Sigmoid colon (tissue), 7 donors: Measurements from ENCODE around the gene SCAANT1. TPM values are rescaled to one million over a fixed set of nuclear protein-coding genes. Genes with fewer than 3 reads are reported as not detected.

Source experiments
- DNase-seq: peaks from one replicate; pipeline ENCODE4 v3.0.0-alpha.2; 2019
- H3K27ac ChIP-seq, 4 donors: fragments of 200-600 bp; sonication (generic); one replicate each; pipeline ENCODE4 v1.5.1; 2016 to 2019; ENCODE audit warnings: mild to moderate bottlenecking in 1 of 4
- H3K27me3 ChIP-seq, 3 donors: fragments of 200-600 bp; sonication (generic); one replicate each; pipeline ENCODE4 v1.5.1; 2019; ENCODE audit warnings: mild to moderate bottlenecking in 1 of 3
- H3K36me3 ChIP-seq, 4 donors: fragments of 200-600 bp; sonication (generic); one replicate each; pipeline ENCODE4 v1.5.1; 2016 to 2019
- H3K4me1 ChIP-seq, 4 donors: fragments of 200-600 bp; sonication (generic); one replicate each; pipeline ENCODE4 v1.5.1; 2017 to 2019
- H3K4me3 ChIP-seq, 4 donors: fragments of 200-600 bp; sonication (generic); one replicate each; pipeline ENCODE4 v1.5.1; 2017 to 2019; ENCODE audit warnings: mild to moderate bottlenecking in 2 of 4, moderate library complexity in 1 of 4
- H3K9me3 ChIP-seq, 4 donors: fragments of 200-600 bp in 3 of 4; sonication (generic) in 3 of 4; one replicate each; pipeline versions ENCODE4 v1.5.1 to v1.6.1; 2013 to 2019
- CTCF ChIP-seq, 4 experiments: fragments of 450-650 bp in 3 of 4; fragments of 200-600 bp in 1 of 4; IDR thresholded peaks; one replicate each; pipeline ENCODE4 v1.5.1; 2016 to 2019; ENCODE audit warnings: antibody characterized with exemption in 4 of 4, mild to moderate bottlenecking in 3 of 4, moderate library complexity in 2 of 4
- EP300 ChIP-seq, 4 donors: sonication (generic); formaldehyde crosslinking; IDR thresholded peaks; one replicate each; pipeline ENCODE4 v1.6.1; 2017; ENCODE audit warnings: antibody characterized with exemption in 4 of 4
- POLR2A ChIP-seq, 2 donors: fragments of 450-650 bp; IDR thresholded peaks; one replicate each; pipeline ENCODE4 v1.6.1; 2016; ENCODE audit warnings: antibody characterized with exemption in 2 of 2, mild to moderate bottlenecking in 2 of 2, moderate library complexity in 2 of 2
- POLR2AphosphoS5 ChIP-seq, 4 donors: sonication (generic); formaldehyde crosslinking; IDR thresholded peaks; one replicate each; pipeline ENCODE4 v1.6.1; 2017; ENCODE audit warnings: antibody characterized with exemption in 4 of 4
- WGBS, 2 donors: extraction: QIAGEN DNeasy Blood & Tissue Kit; methylation state at CpG; one replicate each; pipeline ENCODE4 v1.1.7; 2013; 5-methylcytosine and 5-hydroxymethylcytosine counted together
- intact Hi-C: fragments of 100-400 bp; cut with DNase I; formaldehyde crosslinking; loops from one replicate; pipeline ENCODE4 v1.15.1; 2023
- polyA plus RNA-seq, 3 donors: library from polyadenylated mRNA; stranded (reverse); fragments of 200-250 nt; gene quantifications; one replicate each; pipeline ENCODE4 v1.2.3, GENCODE V29; 2013
- total RNA-seq, 4 donors: library from RNA; depleted of rRNA; stranded (reverse); fragments of >200 nt; gene quantifications; one replicate each; pipeline ENCODE4 v1.1.0, GENCODE V29; 2016
- donor health status: healthy with polysubstance abuse.
- donor health status: Bipolar disorder and iron deficiency.
- donor health status: healthy.

Gene SCAANT1
- total and polyA plus RNA-seq, 7 donors = not detected

GRCh38 chr3:63870615-63871005 lies 41.6 kb downstream of the SCAANT1 start:
- H3K4me3 ChIP-seq = no peak overlapping the region
- H3K27me3 ChIP-seq = no peaks in the 10 kb centered on the region
- no peaks in the 10 kb centered on the region for H3K9me3 ChIP-seq
- no peak overlapping the region for H3K27ac ChIP-seq
- 77 to 82% methylated on average over 2 of the region's 2 CpGs for WGBS, 2 donors
- no peaks in the 10 kb centered on the region for H3K36me3 ChIP-seq
- TF ChIP-seq EP300 (IDR thresholded peaks at IDR 0.05) (no peak), POLR2A (IDR thresholded peaks at IDR 0.05) (no peak), CTCF (IDR thresholded peaks at IDR 0.05) (no peak), POLR2AphosphoS5 (IDR thresholded peaks at IDR 0.05) (no peak)
- no peak for DNase-seq
- H3K4me1 ChIP-seq = peaks cover 0 to 12% (median 7%) of the 10 kb centered on the region in 4 donors
- intact Hi-C loops = no loop called here

- Histone ChIP-seq H3K27ac (no peak overlapping the region), H3K4me1 (peaks cover 0 to 10% (median 6%) of the 10 kb centered on the region in 4 donors), H3K36me3 (no peaks in the 10 kb centered on the region), H3K27me3 (no peaks in the 10 kb centered on the region), H3K9me3 (no peaks in the 10 kb centered on the region), H3K4me3 (no peak overlapping the region)
- DNase-seq = no peak
- WGBS, 2 donors = 85 to 90% methylated on average over 3 of the region's 3 CpGs
- intact Hi-C loops = no loop called here
- no peak for TF ChIP-seq EP300 (IDR thresholded peaks at IDR 0.05)
- TF ChIP-seq POLR2AphosphoS5 (IDR thresholded peaks at IDR 0.05) = no peak
- TF ChIP-seq CTCF (IDR thresholded peaks at IDR 0.05) = no peak
- no peak for TF ChIP-seq POLR2A (IDR thresholded peaks at IDR 0.05)
Observed at GRCh38 chr3:63869940-63870614, 42.1 kb downstream of the SCAANT1 start.

- no peak overlapping the region for H3K4me3 ChIP-seq
- no peaks in the 10 kb centered on the region for H3K9me3 ChIP-seq
- TF ChIP-seq POLR2AphosphoS5 (IDR thresholded peaks at IDR 0.05) (no peak), CTCF (IDR thresholded peaks at IDR 0.05) (no peak), EP300 (IDR thresholded peaks at IDR 0.05) (no peak)
- no peaks in the 10 kb centered on the region for H3K27me3 ChIP-seq
- peaks cover 0 to 22% (median 18%) of the 10 kb centered on the region in 4 donors for H3K4me1 ChIP-seq
- WGBS, 2 donors = 97% methylated on average over 1 of the region's 1 CpG
- no peaks in the 10 kb centered on the region for H3K36me3 ChIP-seq
- intact Hi-C loops = no loop called here
- no peak overlapping the region for H3K27ac ChIP-seq
- DNase-seq = no peak
Observed at GRCh38 chr3:63867225-63867624, 45.0 kb downstream of the SCAANT1 start.

- peaks cover 0 to 31% (median 18%) of the 10 kb centered on the region in 4 donors for H3K4me1 ChIP-seq
- no peak for DNase-seq
- 1 to 6% methylated on average over 3 of the region's 3 CpGs for WGBS, 2 donors
- H3K27me3 ChIP-seq = no peaks in the 10 kb centered on the region
- intact Hi-C loops = loop anchor here (1.0 to 5.0 kb wide), 3 partner anchors 46 to 132 kb away; no protein-coding TSS in a partner anchor
- H3K4me3 ChIP-seq = peak overlapping the region; percentile 91 to 99 (median 97)
- peak overlapping the region; percentile 84 to 95 (median 94) for H3K27ac ChIP-seq
- TF ChIP-seq CTCF (IDR thresholded peaks at IDR 0.05) (no peak), EP300 (IDR thresholded peaks at IDR 0.05) (no peak), POLR2AphosphoS5 (IDR thresholded peaks at IDR 0.05) (no peak), POLR2A (IDR thresholded peaks at IDR 0.05) (no peak)
- H3K36me3 ChIP-seq = no peaks in the 10 kb centered on the region
- no peaks in the 10 kb centered on the region for H3K9me3 ChIP-seq
Observed at GRCh38 chr3:63864965-63865327, 47.2 kb downstream of the SCAANT1 start.
